C4-2B (cell line): Measurements from ENCODE around the gene CSRNP3.

Experiments used
- H3K27ac ChIP-seq: fragments of 450-650 bp; 2 replicates; pipeline ENCODE4 v1.5.1; 2017
- ZFX ChIP-seq: fragments of 450-650 bp; IDR thresholded peaks from 2 replicates; pipeline ENCODE4 v1.6.1; 2017
- TF ChIP-seq, protein P1 (sequence below): fragments of 450-650 bp; conservative IDR thresholded peaks from 2 replicates; pipeline ENCODE4 v1.5.1; 2017; ENCODE audit warnings: mild to moderate bottlenecking

The CSRNP3 gene

DNA sequence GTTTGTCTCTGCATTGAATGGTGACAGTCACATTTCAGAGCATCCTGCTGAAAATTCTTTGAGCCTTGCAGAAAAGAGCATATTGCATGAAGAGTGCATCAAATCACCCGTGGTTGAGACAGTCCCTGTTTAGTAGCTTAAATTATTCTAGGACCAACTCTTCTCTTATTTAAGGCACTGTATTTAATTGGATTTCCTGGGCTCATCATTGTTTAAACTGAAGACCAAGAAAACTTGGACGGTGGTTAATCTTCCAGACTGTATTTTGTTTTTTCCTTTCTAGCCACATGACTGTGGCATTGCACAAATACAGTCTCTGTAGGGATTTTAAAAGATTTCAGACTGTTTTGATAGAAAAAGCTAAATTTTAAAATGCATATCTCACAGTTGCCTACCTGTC lies 210.1 kb downstream of the CSRNP3 start:
- no peak overlapping the region for H3K27ac ChIP-seq
- TF ChIP-seq ZFX: no peak
- TF ChIP-seq, protein P1, sequence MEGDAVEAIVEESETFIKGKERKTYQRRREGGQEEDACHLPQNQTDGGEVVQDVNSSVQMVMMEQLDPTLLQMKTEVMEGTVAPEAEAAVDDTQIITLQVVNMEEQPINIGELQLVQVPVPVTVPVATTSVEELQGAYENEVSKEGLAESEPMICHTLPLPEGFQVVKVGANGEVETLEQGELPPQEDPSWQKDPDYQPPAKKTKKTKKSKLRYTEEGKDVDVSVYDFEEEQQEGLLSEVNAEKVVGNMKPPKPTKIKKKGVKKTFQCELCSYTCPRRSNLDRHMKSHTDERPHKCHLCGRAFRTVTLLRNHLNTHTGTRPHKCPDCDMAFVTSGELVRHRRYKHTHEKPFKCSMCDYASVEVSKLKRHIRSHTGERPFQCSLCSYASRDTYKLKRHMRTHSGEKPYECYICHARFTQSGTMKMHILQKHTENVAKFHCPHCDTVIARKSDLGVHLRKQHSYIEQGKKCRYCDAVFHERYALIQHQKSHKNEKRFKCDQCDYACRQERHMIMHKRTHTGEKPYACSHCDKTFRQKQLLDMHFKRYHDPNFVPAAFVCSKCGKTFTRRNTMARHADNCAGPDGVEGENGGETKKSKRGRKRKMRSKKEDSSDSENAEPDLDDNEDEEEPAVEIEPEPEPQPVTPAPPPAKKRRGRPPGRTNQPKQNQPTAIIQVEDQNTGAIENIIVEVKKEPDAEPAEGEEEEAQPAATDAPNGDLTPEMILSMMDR: no peak

DNA sequence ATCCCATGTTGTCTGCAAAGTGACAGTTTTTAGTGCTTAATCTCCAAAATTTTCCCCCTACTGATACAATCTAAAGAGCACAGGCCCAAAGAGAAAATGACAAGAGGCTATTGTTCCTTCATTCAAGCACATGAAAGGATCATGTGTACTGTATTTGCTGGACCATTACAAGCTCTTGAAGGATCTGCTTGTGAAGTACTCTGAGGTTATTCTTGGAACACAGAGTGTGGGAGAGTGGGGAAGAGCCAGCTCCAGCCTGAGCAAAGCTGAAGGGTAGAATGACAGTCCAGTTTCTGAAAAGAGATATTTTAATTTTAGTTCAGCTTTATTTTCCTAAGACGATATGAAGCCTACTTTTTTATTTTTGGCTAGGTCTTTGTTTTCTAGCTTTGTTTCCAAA lies 212.3 kb downstream of the CSRNP3 start:
- H3K27ac ChIP-seq: no peak overlapping the region
- TF ChIP-seq, protein P1: no peak
- no peak for TF ChIP-seq ZFX

DNA sequence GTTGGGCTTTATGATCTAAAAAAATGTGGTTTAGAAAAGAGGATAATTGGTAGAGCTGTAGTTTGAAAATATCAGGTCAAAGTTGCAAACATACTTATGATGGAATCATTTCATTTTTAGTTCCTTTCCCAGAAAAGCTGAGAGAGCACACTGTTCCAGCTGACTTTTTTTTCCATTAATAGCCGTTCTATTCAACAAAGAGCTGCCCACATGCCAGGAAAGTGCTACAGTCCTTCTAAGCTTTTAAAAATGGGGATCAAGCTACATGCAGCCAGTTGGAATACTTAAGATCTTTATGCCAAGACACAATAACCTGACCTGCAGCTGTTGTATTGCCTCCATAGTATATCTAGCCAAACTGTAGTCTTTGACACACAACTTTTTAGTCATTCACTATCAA lies 213.0 kb downstream of the CSRNP3 start:
- no peak overlapping the region for H3K27ac ChIP-seq
- TF ChIP-seq, protein P1: no peak
- no peak for TF ChIP-seq ZFX

DNA sequence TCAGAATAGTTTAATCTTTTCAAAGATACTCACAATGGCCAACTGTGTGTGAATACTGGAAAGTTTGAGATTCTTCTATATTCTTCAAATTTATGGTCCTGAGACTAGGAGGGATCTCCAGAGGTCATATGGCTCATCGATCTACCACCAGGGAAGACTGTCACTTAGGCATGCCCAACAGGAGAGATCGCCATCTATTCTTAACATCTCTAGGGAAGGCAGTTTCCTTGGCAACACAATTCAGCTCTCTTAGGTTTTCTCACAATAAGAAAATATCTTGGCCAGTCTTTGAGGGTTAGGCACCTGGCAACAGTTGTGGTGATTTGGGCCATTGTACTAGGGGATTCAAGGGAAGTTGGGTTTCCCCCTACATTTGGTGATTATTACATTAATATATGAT lies 217.3 kb downstream of the CSRNP3 start:
- H3K27ac ChIP-seq: no peak overlapping the region
- TF ChIP-seq ZFX: no peak
- TF ChIP-seq, protein P1: no peak

DNA sequence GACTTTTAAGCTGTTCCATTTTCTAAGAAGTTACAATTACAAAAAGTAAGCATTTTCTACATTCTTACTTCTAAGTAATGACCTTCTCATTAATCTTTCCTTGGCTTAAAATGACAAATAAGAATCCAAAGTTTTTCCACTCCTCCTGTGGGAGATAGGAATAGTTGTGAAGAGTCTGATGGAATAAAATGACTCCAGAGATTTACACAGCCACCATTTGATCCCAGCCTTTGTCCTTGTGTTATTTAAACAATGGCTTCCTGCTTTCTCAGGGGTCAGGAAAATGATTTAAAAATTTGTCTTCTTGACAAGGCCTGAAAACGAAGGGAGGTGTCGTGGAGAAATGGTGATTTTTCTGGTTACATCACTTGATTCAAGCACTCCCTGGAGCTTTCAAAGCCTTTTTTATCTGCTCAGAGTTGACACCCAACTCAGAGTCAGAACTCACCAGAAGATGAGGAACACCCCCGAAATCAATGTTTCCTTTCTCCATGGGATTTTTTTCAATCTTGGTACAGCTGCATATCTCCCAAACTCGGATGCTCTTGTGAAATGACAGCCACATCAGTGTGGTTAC lies 218.0 kb downstream of the CSRNP3 start:
- no peak for TF ChIP-seq ZFX
- TF ChIP-seq, protein P1: no peak
- H3K27ac ChIP-seq: no peak overlapping the region

DNA sequence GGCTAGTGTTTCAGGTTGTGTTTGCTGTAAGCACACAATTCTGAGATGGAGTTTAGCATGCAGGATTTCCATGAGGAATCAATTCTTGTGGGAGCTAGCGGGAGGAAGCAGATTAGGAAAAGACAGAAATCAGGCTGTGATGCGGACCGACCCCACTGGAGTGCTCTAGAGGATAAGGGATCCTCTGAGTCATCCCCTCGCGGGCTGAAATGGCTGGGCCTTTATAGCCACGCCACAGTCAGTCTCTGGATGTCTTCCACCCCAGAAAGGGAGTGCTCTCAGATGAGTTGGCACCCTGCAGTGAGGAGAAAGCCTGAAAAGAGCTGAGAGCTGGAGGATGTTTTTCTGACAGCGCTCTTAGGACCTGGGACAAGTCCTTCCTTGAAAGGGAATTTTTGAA lies 222.1 kb downstream of the CSRNP3 start:
- no peak overlapping the region for H3K27ac ChIP-seq
- TF ChIP-seq, protein P1: no peak
- TF ChIP-seq ZFX: no peak

DNA sequence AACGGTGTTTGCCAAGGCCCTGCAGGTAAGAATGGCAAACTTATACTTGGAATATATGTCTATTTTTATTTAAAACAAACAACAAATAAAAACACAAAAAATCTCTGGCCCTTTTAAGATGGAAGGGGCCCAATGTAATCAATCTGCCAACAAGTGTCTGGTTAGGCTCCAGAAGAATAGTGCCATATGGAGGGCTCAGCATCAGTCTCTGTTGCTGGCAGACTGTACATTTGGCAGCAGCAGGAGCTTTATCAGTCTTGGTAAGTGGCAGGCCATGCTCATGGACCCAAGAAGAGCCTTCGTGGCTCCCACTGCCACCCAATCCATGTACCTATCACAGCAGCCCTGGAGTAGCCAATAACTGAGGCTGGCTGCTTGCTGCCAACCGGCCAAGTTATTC lies 223.4 kb downstream of the CSRNP3 start:
- no peak overlapping the region for H3K27ac ChIP-seq
- no peak for TF ChIP-seq ZFX
- TF ChIP-seq, protein P1: no peak
